Nucleus accumbens (tissue), 56 donors: ENCODE measurements around the gene ZNF582.

ENCODE experiments used
- DNase-seq, 56 donors: peaks; one replicate each; lab custom pipeline; 2025; lab: John Stamatoyannopoulos, UW

Gene ZNF582

GRCh38 chr19:56393119-56394012 is at the start of gene ZNF582:
Gene ZNF582, minus strand, starts transcription at chr19:56393534. Its CDS starts 1,782 bp downstream, at chr19:56391752.
- peak; percentile 52 to 97 (median 92) for DNase-seq

GRCh38 chr19:56441206-56441792 is 48.0 kb upstream of the ZNF582 start:
- no peak for DNase-seq

- DNase-seq: no peak
Observed at GRCh38 chr19:56423985-56424353, 30.6 kb upstream of the ZNF582 start.

GRCh38 chr19:56423276-56423984 is 30.1 kb upstream of the ZNF582 start:
- DNase-seq: no peak

GRCh38 chr19:56405062-56405461 is 11.7 kb upstream of the ZNF582 start:
- no peak for DNase-seq

- DNase-seq: peak in 1 of 56 donors; percentile 39
Observed at GRCh38 chr19:56404705-56405056, 11.3 kb upstream of the ZNF582 start.

GRCh38 chr19:56403764-56404704 is 10.7 kb upstream of the ZNF582 start, which contains the start of gene ZNF583:
Gene ZNF583, plus strand, starts transcription at chr19:56404332. Its CDS starts 2,783 bp downstream, at chr19:56407115.
- DNase-seq: peak; percentile 38 to 97 (median 92)

GRCh38 chr19:56403261-56403660 is 9.9 kb upstream of the ZNF582 start:
- DNase-seq: peak in 3 of 56 donors; percentile 0 to 1 (median 1)

GRCh38 chr19:56400485-56400884 is 7.2 kb upstream of the ZNF582 start:
- no peak for DNase-seq

GRCh38 chr19:56398809-56399208 is 5.5 kb upstream of the ZNF582 start:
- DNase-seq: no peak

- no peak for DNase-seq
Observed at GRCh38 chr19:56383826-56384605, 9.3 kb downstream of the ZNF582 start.

- no peak for DNase-seq
Observed at GRCh38 chr19:56377105-56377924, 16.0 kb downstream of the ZNF582 start.

GRCh38 chr19:56372281-56372680 is 21.1 kb downstream of the ZNF582 start:
- no peak for DNase-seq

GRCh38 chr19:56369886-56370676 is 23.3 kb downstream of the ZNF582 start:
- no peak for DNase-seq

GRCh38 chr19:56367829-56368711 is 25.3 kb downstream of the ZNF582 start:
- peak; percentile 26 to 91 (median 78) for DNase-seq

- DNase-seq: no peak
Observed at GRCh38 chr19:56360841-56361240, 32.5 kb downstream of the ZNF582 start.

GRCh38 chr19:56356944-56357343 is 36.4 kb downstream of the ZNF582 start:
- DNase-seq: no peak
